ENCODE data around the gene CA5A. TPM values are rescaled to one million over a fixed set of nuclear protein-coding genes. Genes with fewer than 3 reads are reported as not detected.

CA5A gene
- polyA plus RNA-seq, 1 donor: 0.03 TPM

DNA sequence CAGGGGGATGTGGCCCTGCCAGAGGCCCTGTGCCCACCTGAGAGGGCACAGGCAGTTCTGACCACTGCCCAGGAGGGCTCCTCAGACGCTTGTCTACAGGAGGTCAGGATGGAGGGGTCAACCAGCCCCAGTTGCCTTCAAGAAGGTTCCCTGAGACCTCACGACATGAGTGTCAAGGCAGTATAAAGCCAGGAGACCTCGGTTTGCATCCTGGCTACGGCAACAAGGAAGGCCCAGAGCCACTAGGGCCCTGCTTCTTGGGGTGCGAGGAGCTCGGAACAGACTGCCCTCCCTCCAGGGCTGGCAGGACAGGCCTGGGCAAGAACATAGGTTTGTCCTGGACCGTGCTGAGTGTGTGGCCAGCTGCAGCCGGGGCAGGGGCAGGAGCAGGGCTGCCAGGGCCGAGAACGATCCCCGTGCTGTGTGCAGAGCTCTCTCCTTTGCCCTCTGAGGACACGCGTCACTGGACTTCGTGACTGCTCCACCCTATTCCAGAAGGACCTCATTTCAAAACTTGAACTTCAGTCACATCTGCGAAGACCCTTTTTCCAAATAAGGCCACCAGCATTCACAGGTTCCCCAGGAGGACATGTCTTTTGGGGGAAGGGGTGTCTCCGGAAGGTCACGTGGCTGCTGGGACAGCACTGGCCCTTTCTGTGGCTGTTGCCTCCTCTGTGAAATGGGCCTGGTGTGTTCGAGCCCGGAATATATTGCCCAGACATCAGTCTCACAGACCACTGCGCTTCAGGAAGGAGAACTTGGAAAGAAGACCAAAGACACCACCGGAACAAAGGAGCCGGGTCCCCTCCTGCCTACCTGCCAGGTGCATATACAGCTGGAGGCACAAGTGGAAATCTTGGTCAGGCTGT, 94.8 kb downstream of the CA5A start:
- DNase-seq: peak; percentile 64 to 76
- peaks cover 68% of the 10 kb centered on the region for H3K4me1 ChIP-seq (ENCODE audit: control insufficient read depth, insufficient read depth, low read length)
- 100% methylated on average over 1 of the region's 22 CpGs for WGBS (ENCODE audit: insufficient coverage, low lambda C conversion rate)

DNA sequence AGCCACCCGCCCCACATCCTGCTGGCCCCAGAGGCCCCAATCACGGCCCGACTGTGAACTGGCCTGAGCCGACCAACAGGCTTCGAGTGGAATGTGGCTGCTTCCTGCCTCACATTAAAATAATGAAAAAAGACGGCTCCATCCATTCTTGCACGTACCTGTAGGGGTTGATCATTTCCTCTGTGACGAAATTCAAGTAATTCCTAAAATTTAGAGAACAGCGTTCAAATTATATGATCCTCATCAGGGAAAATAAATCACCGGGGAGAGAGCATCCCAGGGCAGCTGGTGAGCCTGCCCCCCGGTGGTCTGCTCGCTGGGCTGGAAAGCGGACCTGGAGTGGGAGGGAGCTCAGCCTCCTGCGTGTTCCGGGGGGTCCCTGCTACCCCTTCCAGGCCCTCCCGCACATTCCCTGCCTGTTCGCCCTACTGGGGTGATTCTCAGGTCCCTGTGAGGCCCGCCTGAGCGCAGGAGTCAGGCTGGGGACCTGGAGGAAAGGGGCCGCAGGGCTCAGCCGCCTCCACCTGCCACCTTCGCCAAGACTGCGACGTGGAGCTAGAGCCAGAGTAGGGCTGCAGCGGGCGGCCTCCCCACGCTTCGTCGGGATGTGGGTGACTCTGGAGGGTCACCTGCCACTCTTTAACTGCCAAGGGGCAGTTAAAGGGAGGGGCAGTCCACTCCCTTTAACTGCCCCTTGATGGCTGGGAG, 95.9 kb downstream of the CA5A start:
- peaks cover 31% of the 10 kb centered on the region for H3K36me3 ChIP-seq (ENCODE audit: control insufficient read depth, insufficient read depth, low read length)
- peak overlapping the region; percentile 79 for H3K27ac ChIP-seq (ENCODE audit: low read length)
- no peak for DNase-seq
- WGBS (ENCODE audit: insufficient coverage, low lambda C conversion rate): 77% methylated on average over 3 of the region's 29 CpGs
- no peak overlapping the region for H3K4me3 ChIP-seq (ENCODE audit: low read length)
- no peaks in the 10 kb centered on the region for H3K27me3 ChIP-seq (ENCODE audit: control insufficient read depth, insufficient read depth, low read length)
- H3K9me3 ChIP-seq (ENCODE audit: control insufficient read depth, low read depth, low read length): peaks cover 4% of the 10 kb centered on the region
- peaks cover 65% of the 10 kb centered on the region for H3K4me1 ChIP-seq (ENCODE audit: control insufficient read depth, insufficient read depth, low read length)

More for the DNA sequence above, 94.8 kb downstream of the CA5A start:
- Histone ChIP-seq H3K36me3 (ENCODE audit: control insufficient read depth, insufficient read depth, low read length) (peaks cover 21% of the 10 kb centered on the region), H3K9me3 (ENCODE audit: control insufficient read depth, low read depth, low read length) (peaks cover 4% of the 10 kb centered on the region), H3K27ac (ENCODE audit: low read length) (peak overlapping the region; percentile 73), H3K4me3 (ENCODE audit: low read length) (no peak overlapping the region), H3K27me3 (ENCODE audit: control insufficient read depth, insufficient read depth, low read length) (no peaks in the 10 kb centered on the region)

DNA sequence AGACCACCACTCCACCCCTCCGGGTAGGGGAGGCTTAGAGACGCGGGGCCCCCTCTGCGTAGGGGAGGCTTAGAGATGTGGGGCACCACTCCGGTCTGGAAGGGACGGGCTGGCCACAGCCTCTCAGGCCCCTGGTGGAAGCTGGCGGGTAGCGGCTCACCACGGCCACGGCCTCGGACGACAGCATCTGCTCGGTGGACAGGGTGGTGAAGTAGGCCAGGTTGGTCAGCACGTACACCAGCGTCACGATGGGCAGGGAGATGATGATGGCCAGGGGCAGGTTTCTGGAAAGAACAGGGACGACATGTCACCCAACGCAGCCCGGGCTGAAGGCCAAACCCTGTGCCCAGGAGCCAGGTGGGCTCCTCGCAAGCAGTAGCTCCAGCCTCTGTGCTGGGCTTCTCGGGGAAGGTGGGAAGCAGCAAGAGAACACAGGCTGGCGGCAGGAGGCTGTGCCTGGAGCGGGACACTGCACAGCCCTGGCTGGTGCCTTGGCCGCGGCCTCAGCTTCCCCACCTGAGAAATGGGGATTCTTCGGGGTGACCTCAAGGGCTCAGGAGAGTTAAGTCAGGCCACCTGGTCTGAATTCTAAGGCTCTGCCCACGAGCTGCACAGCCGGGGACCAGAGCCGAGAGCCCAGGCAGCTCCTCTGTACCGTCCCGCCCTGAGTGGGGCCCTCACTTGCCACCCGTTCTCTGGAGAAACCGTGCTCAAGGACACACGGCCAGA, 96.6 kb downstream of the CA5A start:
- H3K27ac ChIP-seq (ENCODE audit: low read length): peak overlapping the region; percentile 79

DNA sequence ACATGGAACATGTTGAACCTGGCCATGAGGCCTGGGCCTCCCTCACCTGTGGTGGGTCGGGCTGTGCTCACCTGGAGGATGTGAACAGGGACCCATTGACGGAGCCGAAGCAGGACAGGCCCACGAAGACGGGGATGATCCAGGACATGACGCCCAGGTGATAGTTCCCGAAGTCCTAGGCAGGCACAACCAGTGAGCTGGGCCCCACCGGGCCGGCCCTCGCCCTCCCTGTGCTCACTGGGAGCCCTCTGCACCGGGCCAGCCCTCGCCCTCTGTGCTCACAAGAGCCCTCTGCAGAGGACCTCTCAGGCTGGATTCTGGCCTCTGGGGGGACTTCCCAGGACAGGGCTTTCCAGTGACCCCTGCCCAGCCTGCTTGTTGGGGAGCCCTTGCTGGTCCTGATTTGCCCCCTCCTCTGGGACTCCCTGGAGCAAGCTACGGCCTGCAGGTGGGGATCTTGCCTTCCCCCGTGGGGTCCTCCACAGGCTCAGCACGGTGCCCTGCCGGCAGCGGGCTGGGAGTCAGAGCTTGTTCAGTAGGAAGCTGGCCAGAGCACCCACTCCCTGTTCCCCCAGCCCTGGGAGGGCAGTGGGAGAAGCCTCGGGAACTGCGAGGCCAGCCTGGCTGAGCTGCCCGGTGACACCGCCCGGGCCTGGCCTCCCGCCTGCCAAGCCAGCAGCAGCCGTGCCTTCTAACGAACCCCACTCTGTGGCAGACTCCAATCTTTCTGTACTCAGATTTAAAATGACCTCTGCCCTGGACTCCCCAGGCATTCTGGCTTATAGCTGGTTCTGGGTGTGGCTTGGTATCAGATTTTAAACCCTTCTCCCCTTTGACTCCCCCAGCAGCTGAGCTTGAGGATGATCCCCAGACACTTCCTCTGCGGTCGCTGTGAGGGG, 97.4 kb downstream of the CA5A start:
- H3K36me3 ChIP-seq (ENCODE audit: control insufficient read depth, insufficient read depth, low read length): peaks cover 44% of the 10 kb centered on the region
- no CpG with 5 or more reads among the region's 27 CpGs for WGBS (ENCODE audit: insufficient coverage, low lambda C conversion rate)
- peak; percentile 77 to 93 for DNase-seq
- peak overlapping the region; percentile 79 for H3K27ac ChIP-seq (ENCODE audit: low read length)
- H3K9me3 ChIP-seq (ENCODE audit: control insufficient read depth, low read depth, low read length): peaks cover 4% of the 10 kb centered on the region
- H3K4me3 ChIP-seq (ENCODE audit: low read length): no peak overlapping the region
- H3K27me3 ChIP-seq (ENCODE audit: control insufficient read depth, insufficient read depth, low read length): no peaks in the 10 kb centered on the region
- H3K4me1 ChIP-seq (ENCODE audit: control insufficient read depth, insufficient read depth, low read length): peaks cover 55% of the 10 kb centered on the region

More for the DNA sequence above, 96.6 kb downstream of the CA5A start:
- peak in 1 of 2 donors; percentile 36 for DNase-seq
- H3K9me3 ChIP-seq (ENCODE audit: control insufficient read depth, low read depth, low read length): peaks cover 4% of the 10 kb centered on the region
- H3K27me3 ChIP-seq (ENCODE audit: control insufficient read depth, insufficient read depth, low read length): no peaks in the 10 kb centered on the region
- H3K4me3 ChIP-seq (ENCODE audit: low read length): no peak overlapping the region
- H3K36me3 ChIP-seq (ENCODE audit: control insufficient read depth, insufficient read depth, low read length): peaks cover 37% of the 10 kb centered on the region
- no CpG with 5 or more reads among the region's 34 CpGs for WGBS (ENCODE audit: insufficient coverage, low lambda C conversion rate)
- peaks cover 63% of the 10 kb centered on the region for H3K4me1 ChIP-seq (ENCODE audit: control insufficient read depth, insufficient read depth, low read length)

Other genes with a start within 250 kb of the CA5A start
- gene KLHDC4, start 170.5 kb downstream of the CA5A start, polyA plus RNA-seq: 34.0 TPM
- 15.0 TPM for gene SLC7A5, start 67.0 kb downstream of the CA5A start, polyA plus RNA-seq
- gene BANP, start 14.9 kb upstream of the CA5A start, polyA plus RNA-seq: 16.2 TPM

All from large intestine (tissue), 3 donors.